Kidney epithelial cell (primary cell): ENCODE results near the gene SELENOF. TPM values are rescaled to one million over a fixed set of nuclear protein-coding genes. Genes with fewer than 3 reads are reported as not detected.
"Not testable (repeated sequence)": the region's sequence is repeated elsewhere in the genome, so short reads cannot be mapped to it uniquely, and the experiment has no call there.

Source experiments
- DNase-seq: peaks from one replicate; pipeline ENCODE4 v3.0.0-alpha.2; 2010; ENCODE audit warnings: low read depth
- H3K27me3 ChIP-seq: 2 replicates; pipeline ENCODE4 v1.6.0; 2011; ENCODE audit warnings: low read length; ENCODE audit not compliant: control insufficient read depth, insufficient read depth
- H3K36me3 ChIP-seq: 2 replicates; pipeline ENCODE4 v1.5.1; 2011; ENCODE audit warnings: low read length; ENCODE audit not compliant: control insufficient read depth, insufficient read depth
- H3K4me3 ChIP-seq: 2 replicates; pipeline ENCODE4 v1.5.1; 2011; ENCODE audit warnings: low read depth, mild to moderate bottlenecking, control low read depth, low read length
- CTCF ChIP-seq: IDR thresholded peaks from 2 replicates; pipeline ENCODE4 v1.5.1; 2011; ENCODE audit warnings: mild to moderate bottlenecking, moderate library complexity, low read length, control low read depth, inconsistent platforms; ENCODE audit not compliant: insufficient read depth, poor library complexity, severe bottlenecking
- total RNA-seq: library from RNA; depleted of rRNA; stranded (reverse); fragments of >200 nt; gene quantifications from 2 replicates; pipeline ENCODE4 v1.2.3, GENCODE V29; 2015

The SELENOF gene
- total RNA-seq, 1 donor from 2014 or later = 186 TPM

- TF ChIP-seq CTCF = no peak
- H3K36me3 ChIP-seq = no peaks in the 10 kb centered on the region
- no peaks in the 10 kb centered on the region for H3K27me3 ChIP-seq
- no peak overlapping the region for H3K4me3 ChIP-seq
- no peak for DNase-seq
Measured at GRCh38 chr1:86871001-86871400, 42.9 kb downstream of the SELENOF start.

- no peaks in the 10 kb centered on the region for H3K27me3 ChIP-seq
- no peak for TF ChIP-seq CTCF
- no peaks in the 10 kb centered on the region for H3K36me3 ChIP-seq
- H3K4me3 ChIP-seq = no peak overlapping the region
- no peak for DNase-seq
Measured at GRCh38 chr1:86868477-86868876, 45.4 kb downstream of the SELENOF start.

GRCh38 chr1:86867278-86867677, 46.6 kb downstream of the SELENOF start:
- H3K27me3 ChIP-seq, H3K36me3 ChIP-seq, H3K4me3 ChIP-seq, DNase-seq: not testable (repeated sequence)

GRCh38 chr1:86866665-86867064, 47.3 kb downstream of the SELENOF start:
- Histone ChIP-seq H3K4me3 (no peak overlapping the region), H3K27me3 (no peaks in the 10 kb centered on the region), H3K36me3 (no peaks in the 10 kb centered on the region)
- TF ChIP-seq CTCF = no peak
- peak; percentile 2 for DNase-seq

GRCh38 chr1:86865973-86866637, 47.8 kb downstream of the SELENOF start:
- no peak for TF ChIP-seq CTCF
- Histone ChIP-seq H3K4me3 (no peak overlapping the region), H3K27me3 (no peaks in the 10 kb centered on the region), H3K36me3 (no peaks in the 10 kb centered on the region)
- no peak for DNase-seq

- no peak overlapping the region for H3K4me3 ChIP-seq
- DNase-seq = no peak
- no peaks in the 10 kb centered on the region for H3K36me3 ChIP-seq
- no peak for TF ChIP-seq CTCF
- no peaks in the 10 kb centered on the region for H3K27me3 ChIP-seq
Measured at GRCh38 chr1:86862920-86863319, 51.0 kb downstream of the SELENOF start.
